Naive thymus-derived CD4-positive, alpha-beta T cell (primary cell): ENCODE results near the gene FANCE. TPM values are rescaled to one million over a fixed set of nuclear protein-coding genes. Genes with fewer than 3 reads are reported as not detected.

Experiments used
- ATAC-seq: fragments of 150-1000 bp; cut with Tn5 transposase; 2 replicates; pipeline ENCODE4 v1.10.0; 2021; ENCODE audit warnings: mild to moderate bottlenecking, moderate library complexity
- CTCF ChIA-PET: fragments of 350-600 bp; sonication (Branson Sonifier 250); formaldehyde crosslinking; loops from one replicate; lab custom pipeline; 2021; ENCODE audit warnings: antibody characterized with exemption; lab: Charles Lee
- POLR2A ChIA-PET: fragments of 350-600 bp; sonication (Branson Sonifier 250); formaldehyde crosslinking; loops from one replicate; lab custom pipeline; 2021; ENCODE audit warnings: antibody characterized with exemption, inconsistent platforms; lab: Charles Lee
- DNase-seq, 9 donors: peaks; one replicate each; pipeline versions ENCODE4 v3.0.0 to v3.0.0-alpha.2; 2020 to 2022; ENCODE audit warnings: mixed read lengths in 1 of 9
- H3K27ac ChIP-seq: one replicate; pipeline ENCODE4 v1.7.0; 2013; ENCODE audit warnings: mild to moderate bottlenecking, low read depth, low read length, moderate library complexity
- H3K27me3 ChIP-seq, 2 donors: one replicate each; pipeline ENCODE4 v1.7.0; 2013; ENCODE audit warnings: low read length in 2 of 2, mild to moderate bottlenecking in 2 of 2, moderate library complexity in 2 of 2; ENCODE audit not compliant: control insufficient read depth in 2 of 2, insufficient read depth in 2 of 2
- H3K36me3 ChIP-seq, 3 experiments: 1 replicate in 2 of 3; 2 replicates in 1 of 3; pipeline ENCODE4 v1.7.0; 2013; ENCODE audit warnings: low read length in 3 of 3, mild to moderate bottlenecking in 3 of 3, moderate library complexity in 1 of 3; ENCODE audit not compliant: insufficient read depth in 3 of 3, control insufficient read depth in 2 of 3
- H3K4me1 ChIP-seq, 2 donors: one replicate each; pipeline ENCODE4 v1.7.0; 2013; ENCODE audit warnings: low read length in 2 of 2, mild to moderate bottlenecking in 2 of 2, moderate library complexity in 1 of 2; ENCODE audit not compliant: control insufficient read depth in 2 of 2, insufficient read depth in 2 of 2
- H3K4me3 ChIP-seq: 2 replicates; pipeline ENCODE4 v1.7.0; 2013; ENCODE audit warnings: mild to moderate bottlenecking, low read length
- H3K9me3 ChIP-seq, 3 experiments: 1 replicate in 2 of 3; 2 replicates in 1 of 3; pipeline ENCODE4 v1.7.0; 2013; ENCODE audit warnings: low read length in 3 of 3; ENCODE audit not compliant: control insufficient read depth in 2 of 3
- H3K27ac Mint-ChIP-seq, 9 donors: one replicate each; pipeline ENCODE4 v1.8.0; 2020 to 2022; ENCODE audit warnings: mixed read lengths in 9 of 9, mild to moderate bottlenecking in 8 of 9, moderate library complexity in 5 of 9, inconsistent platforms in 2 of 9
- H3K27me3 Mint-ChIP-seq, 5 donors: one replicate each; pipeline ENCODE4 v1.8.0; 2021 to 2022; ENCODE audit warnings: mixed read lengths in 5 of 5, mild to moderate bottlenecking in 1 of 5
- H3K36me3 Mint-ChIP-seq, 5 donors: one replicate each; pipeline ENCODE4 v1.8.0; 2020 to 2022; ENCODE audit warnings: mixed read lengths in 5 of 5, mild to moderate bottlenecking in 3 of 5, inconsistent platforms in 1 of 5
- H3K4me1 Mint-ChIP-seq, 7 donors: one replicate each; pipeline ENCODE4 v1.8.0; 2020 to 2022; ENCODE audit warnings: mixed read lengths in 7 of 7, mild to moderate bottlenecking in 3 of 7, inconsistent platforms in 1 of 7
- H3K4me3 Mint-ChIP-seq, 10 donors: one replicate each; pipeline ENCODE4 v1.8.0; 2020 to 2022; ENCODE audit warnings: mild to moderate bottlenecking in 10 of 10, mixed read lengths in 10 of 10, moderate library complexity in 6 of 10, inconsistent platforms in 2 of 10
- H3K9me3 Mint-ChIP-seq, 11 donors: one replicate each; pipeline ENCODE4 v1.8.0; 2020 to 2022; ENCODE audit warnings: mixed read lengths in 11 of 11, mild to moderate bottlenecking in 4 of 11, inconsistent platforms in 1 of 11, moderate library complexity in 1 of 11
- intact Hi-C, 2 donors: fragments of 100-400 bp; cut with micrococcal nuclease; formaldehyde crosslinking; loops; one replicate each; pipeline ENCODE4 v1.15.1; 2023
- polyA plus RNA-seq, 2 donors: library from polyadenylated mRNA; unstranded; fragments of 300-500 nt; fragmentation: Illumina TruSeq; gene quantifications; one replicate each; pipeline ENCODE4 v1.2.3, GENCODE V29; 2021
- total RNA-seq, 6 experiments: library from RNA in 5 of 6; stranded (reverse) in 5 of 6; gene quantifications; 1 replicate in 5 of 6; 2 replicates in 1 of 6; pipeline ENCODE4 v1.2.3 and lab custom pipeline; 2021 to 2026

Gene FANCE
- total and polyA plus RNA-seq, 7 experiments from 2014 or later = 3.1 to 12.0 (median 6.4) TPM

GRCh38 chr6:35499372-35499771 is 47.2 kb downstream of the FANCE start:
- Histone ChIP-seq H3K4me3 (no peak overlapping the region), H3K4me1 (peaks cover 0 to 10% of the 10 kb centered on the region in 2 donors), H3K9me3 (no peaks in the 10 kb centered on the region), H3K27ac (no peak overlapping the region), H3K27me3 (peaks cover 0 to 4% of the 10 kb centered on the region in 2 donors), H3K36me3 (no peaks in the 10 kb centered on the region)
- H3K27ac Mint-ChIP-seq = no peak overlapping the region
- H3K9me3 Mint-ChIP-seq = no peaks in the 10 kb centered on the region
- peaks cover 0 to 3% (median 0%) of the 10 kb centered on the region in 5 donors for H3K36me3 Mint-ChIP-seq
- CTCF ChIA-PET = interaction anchor here (1.4 kb wide), 1 partner anchor 53 kb away, joined by 3 read pairs; no protein-coding TSS in a partner anchor
- ATAC-seq = no peak
- no peak overlapping the region for H3K4me3 Mint-ChIP-seq
- POLR2A ChIA-PET = no interaction called here
- H3K27me3 Mint-ChIP-seq = peaks cover 6 to 62% (median 10%) of the 10 kb centered on the region in 5 donors
- intact Hi-C loops = loop anchor here in 1 of 2 donors (2.0 kb wide), 1 partner anchor 23 kb away; no protein-coding TSS in a partner anchor
- H3K4me1 Mint-ChIP-seq = peaks cover 8 to 15% (median 12%) of the 10 kb centered on the region in 7 donors
- DNase-seq = no peak

- Mint-ChIP-seq H3K27me3 (peaks cover 6 to 50% (median 10%) of the 10 kb centered on the region in 5 donors), H3K36me3 (peaks cover 0 to 3% (median 0%) of the 10 kb centered on the region in 5 donors), H3K4me3 (peak overlapping the region in 3 of 10 donors; percentile 3 to 70 (median 45)), H3K4me1 (peaks cover 6 to 10% (median 7%) of the 10 kb centered on the region in 7 donors), H3K27ac (no peak overlapping the region), H3K9me3 (no peaks in the 10 kb centered on the region)
- peaks cover 0 to 4% of the 10 kb centered on the region in 2 donors for H3K27me3 ChIP-seq
- ATAC-seq = no peak
- H3K36me3 ChIP-seq = no peaks in the 10 kb centered on the region
- H3K4me1 ChIP-seq = peaks cover 0 to 10% of the 10 kb centered on the region in 2 donors
- no peak overlapping the region for H3K4me3 ChIP-seq
- H3K9me3 ChIP-seq = no peaks in the 10 kb centered on the region
- ChIA-PET CTCF (no interaction called here), POLR2A (no interaction called here)
- H3K27ac ChIP-seq = no peak overlapping the region
- intact Hi-C loops = no loop called here
- no peak for DNase-seq
Measured at GRCh38 chr6:35500782-35501181, 48.6 kb downstream of the FANCE start.

GRCh38 chr6:35501784-35502183 is 49.6 kb downstream of the FANCE start:
- DNase-seq (no peak), ATAC-seq (no peak)
- intact Hi-C loops = no loop called here
- H3K9me3 ChIP-seq = no peaks in the 10 kb centered on the region
- H3K4me1 ChIP-seq = peaks cover 0 to 10% of the 10 kb centered on the region in 2 donors
- CTCF ChIA-PET = interaction anchor here (0.6 kb wide), 1 partner anchor 101 kb away, joined by 3 read pairs; no protein-coding TSS in a partner anchor
- H3K4me3 ChIP-seq = no peak overlapping the region
- no peaks in the 10 kb centered on the region for H3K36me3 ChIP-seq
- peaks cover 6 to 52% (median 10%) of the 10 kb centered on the region in 5 donors for H3K27me3 Mint-ChIP-seq
- H3K27ac ChIP-seq = no peak overlapping the region
- POLR2A ChIA-PET = no interaction called here
- H3K4me1 Mint-ChIP-seq = peaks cover 6 to 10% (median 6%) of the 10 kb centered on the region in 7 donors
- peaks cover 0 to 4% of the 10 kb centered on the region in 2 donors for H3K27me3 ChIP-seq
- no peak overlapping the region for H3K4me3 Mint-ChIP-seq
- H3K27ac Mint-ChIP-seq = no peak overlapping the region
- H3K36me3 Mint-ChIP-seq = peaks cover 0 to 6% (median 0%) of the 10 kb centered on the region in 5 donors
- H3K9me3 Mint-ChIP-seq = no peaks in the 10 kb centered on the region

GRCh38 chr6:35503534-35503933 is 51.4 kb downstream of the FANCE start:
- ChIA-PET CTCF (no interaction called here), POLR2A (no interaction called here)
- ATAC-seq = no peak
- H3K27me3 Mint-ChIP-seq = peaks cover 4 to 57% (median 8%) of the 10 kb centered on the region in 5 donors
- no peak for DNase-seq
- H3K4me1 Mint-ChIP-seq = peaks cover 2 to 4% (median 3%) of the 10 kb centered on the region in 7 donors
- Histone ChIP-seq H3K9me3 (no peaks in the 10 kb centered on the region), H3K27ac (no peak overlapping the region), H3K36me3 (no peaks in the 10 kb centered on the region), H3K4me1 (no peaks in the 10 kb centered on the region), H3K4me3 (no peak overlapping the region), H3K27me3 (peaks cover 0 to 4% of the 10 kb centered on the region in 2 donors)
- no peaks in the 10 kb centered on the region for H3K9me3 Mint-ChIP-seq
- intact Hi-C loops = no loop called here
- no peak overlapping the region for H3K4me3 Mint-ChIP-seq
- peaks cover 0 to 5% (median 0%) of the 10 kb centered on the region in 5 donors for H3K36me3 Mint-ChIP-seq
- H3K27ac Mint-ChIP-seq = no peak overlapping the region

- no peak for DNase-seq
- Mint-ChIP-seq H3K27me3 (peaks cover 4 to 54% (median 12%) of the 10 kb centered on the region in 5 donors), H3K4me1 (peaks cover 0 to 3% (median 0%) of the 10 kb centered on the region in 7 donors), H3K27ac (no peak overlapping the region), H3K9me3 (peaks cover 0 to 1% (median 0%) of the 10 kb centered on the region in 11 donors), H3K36me3 (peaks cover 0 to 3% (median 0%) of the 10 kb centered on the region in 5 donors), H3K4me3 (no peak overlapping the region)
- Histone ChIP-seq H3K36me3 (no peaks in the 10 kb centered on the region), H3K27ac (no peak overlapping the region), H3K4me1 (no peaks in the 10 kb centered on the region), H3K27me3 (no peaks in the 10 kb centered on the region), H3K9me3 (no peaks in the 10 kb centered on the region), H3K4me3 (no peak overlapping the region)
- intact Hi-C loops = no loop called here
- POLR2A ChIA-PET = no interaction called here
- CTCF ChIA-PET = no interaction called here
- ATAC-seq = no peak
Measured at GRCh38 chr6:35505999-35506412, 53.9 kb downstream of the FANCE start.

GRCh38 chr6:35506536-35506935 is 54.4 kb downstream of the FANCE start:
- ATAC-seq (no peak), DNase-seq (no peak)
- H3K4me1 ChIP-seq = no peaks in the 10 kb centered on the region
- H3K4me3 ChIP-seq = no peak overlapping the region
- no peak overlapping the region for H3K27ac Mint-ChIP-seq
- peaks cover 0 to 8% (median 0%) of the 10 kb centered on the region in 7 donors for H3K4me1 Mint-ChIP-seq
- CTCF ChIA-PET = no interaction called here
- no peaks in the 10 kb centered on the region for H3K36me3 ChIP-seq
- H3K36me3 Mint-ChIP-seq = peaks cover 0 to 3% (median 0%) of the 10 kb centered on the region in 5 donors
- H3K9me3 Mint-ChIP-seq = peaks cover 0 to 1% (median 0%) of the 10 kb centered on the region in 11 donors
- no peak overlapping the region for H3K4me3 Mint-ChIP-seq
- no peaks in the 10 kb centered on the region for H3K27me3 ChIP-seq
- no peak overlapping the region for H3K27ac ChIP-seq
- POLR2A ChIA-PET = no interaction called here
- no peaks in the 10 kb centered on the region for H3K9me3 ChIP-seq
- H3K27me3 Mint-ChIP-seq = peaks cover 8 to 57% (median 15%) of the 10 kb centered on the region in 5 donors
- intact Hi-C loops = no loop called here

GRCh38 chr6:35507221-35507620 is 55.1 kb downstream of the FANCE start:
- H3K4me1 ChIP-seq = no peaks in the 10 kb centered on the region
- peaks cover 0 to 3% (median 0%) of the 10 kb centered on the region in 5 donors for H3K36me3 Mint-ChIP-seq
- H3K36me3 ChIP-seq = no peaks in the 10 kb centered on the region
- no peak overlapping the region for H3K27ac ChIP-seq
- CTCF ChIA-PET = no interaction called here
- peaks cover 0 to 10% (median 0%) of the 10 kb centered on the region in 7 donors for H3K4me1 Mint-ChIP-seq
- intact Hi-C loops = no loop called here
- H3K27me3 ChIP-seq = peaks cover 0 to 1% of the 10 kb centered on the region in 2 donors
- POLR2A ChIA-PET = no interaction called here
- H3K27ac Mint-ChIP-seq = peak overlapping the region in 1 of 9 donors; percentile 59
- no peak overlapping the region for H3K4me3 Mint-ChIP-seq
- H3K4me3 ChIP-seq = no peak overlapping the region
- H3K9me3 Mint-ChIP-seq = peaks cover 0 to 1% (median 0%) of the 10 kb centered on the region in 11 donors
- DNase-seq (no peak), ATAC-seq (no peak)
- no peaks in the 10 kb centered on the region for H3K9me3 ChIP-seq
- H3K27me3 Mint-ChIP-seq = peaks cover 8 to 55% (median 12%) of the 10 kb centered on the region in 5 donors
